CD4-positive, alpha-beta memory T cell (primary cell): ENCODE measurements around the gene CSTF2T. TPM values are rescaled to one million over a fixed set of nuclear protein-coding genes. Genes with fewer than 3 reads are reported as not detected.

Source experiments
- CTCF ChIA-PET: fragments of 350-600 bp; sonication (Branson Sonifier 250); formaldehyde crosslinking; loops from one replicate; lab custom pipeline; 2021; ENCODE audit warnings: inconsistent platforms; ENCODE audit not compliant: partially characterized antibody; lab: Charles Lee
- POLR2A ChIA-PET: fragments of 350-600 bp; sonication (Branson Sonifier 250); formaldehyde crosslinking; loops from one replicate; lab custom pipeline; 2021; ENCODE audit not compliant: partially characterized antibody; lab: Charles Lee
- DNase-seq, 5 donors: peaks; one replicate each; pipeline versions ENCODE4 v3.0.0 to v3.0.0-alpha.2; 2020 to 2022; ENCODE audit warnings: mixed read lengths in 1 of 5
- H3K27ac ChIP-seq: one replicate; pipeline ENCODE4 v1.7.0; 2013; ENCODE audit warnings: low read depth, low read length
- H3K27me3 ChIP-seq: 2 replicates; pipeline ENCODE4 v1.7.0; 2013; ENCODE audit warnings: mild to moderate bottlenecking, low read length, moderate library complexity; ENCODE audit not compliant: insufficient read depth
- H3K36me3 ChIP-seq: 2 replicates; pipeline ENCODE4 v1.7.0; 2013; ENCODE audit warnings: mild to moderate bottlenecking, low read length, moderate library complexity; ENCODE audit not compliant: insufficient read depth
- H3K4me1 ChIP-seq: 2 replicates; pipeline ENCODE4 v1.7.0; 2013; ENCODE audit warnings: mild to moderate bottlenecking, low read length, moderate library complexity; ENCODE audit not compliant: insufficient read depth
- H3K4me3 ChIP-seq, 2 donors: one replicate each; pipeline ENCODE4 v1.7.0; 2013; ENCODE audit warnings: low read length in 2 of 2, mild to moderate bottlenecking in 1 of 2
- H3K9me3 ChIP-seq, 2 donors: one replicate each; pipeline ENCODE4 v1.7.0; 2013; ENCODE audit warnings: low read length in 2 of 2, control low read depth in 1 of 2; ENCODE audit not compliant: control insufficient read depth in 1 of 2
- H3K27ac Mint-ChIP-seq, 7 donors: one replicate each; pipeline ENCODE4 v1.8.0; 2020 to 2021; ENCODE audit warnings: mixed read lengths in 7 of 7, mild to moderate bottlenecking in 6 of 7, inconsistent platforms in 3 of 7, moderate library complexity in 3 of 7
- H3K27me3 Mint-ChIP-seq, 2 donors: one replicate each; pipeline ENCODE4 v1.8.0; 2020 to 2021; ENCODE audit warnings: mixed read lengths in 2 of 2
- H3K36me3 Mint-ChIP-seq, 2 donors: one replicate each; pipeline ENCODE4 v1.8.0; 2020 to 2021; ENCODE audit warnings: mixed read lengths in 2 of 2, inconsistent platforms in 1 of 2, mild to moderate bottlenecking in 1 of 2
- H3K4me1 Mint-ChIP-seq, 4 donors: one replicate each; pipeline ENCODE4 v1.8.0; 2020 to 2021; ENCODE audit warnings: mixed read lengths in 4 of 4, mild to moderate bottlenecking in 1 of 4
- H3K4me3 Mint-ChIP-seq, 8 donors: one replicate each; pipeline ENCODE4 v1.8.0; 2020 to 2021; ENCODE audit warnings: mixed read lengths in 8 of 8, mild to moderate bottlenecking in 7 of 8, moderate library complexity in 6 of 8, inconsistent platforms in 3 of 8
- H3K9me3 Mint-ChIP-seq, 8 donors: one replicate each; pipeline ENCODE4 v1.8.0; 2020 to 2021; ENCODE audit warnings: mixed read lengths in 8 of 8, mild to moderate bottlenecking in 5 of 8, inconsistent platforms in 3 of 8, moderate library complexity in 1 of 8
- intact Hi-C: fragments of 100-400 bp; cut with micrococcal nuclease; formaldehyde crosslinking; loops from one replicate; pipeline ENCODE4 v1.15.1; 2023
- polyA plus RNA-seq, 2 donors: library from polyadenylated mRNA; unstranded; fragments of 300-500 nt; fragmentation: Illumina TruSeq; gene quantifications; one replicate each; pipeline ENCODE4 v1.2.3, GENCODE V29; 2021
- total RNA-seq, 2 experiments: library from RNA; stranded (reverse); gene quantifications; one replicate each; pipeline ENCODE4 v1.2.3, GENCODE V29; 2021

Gene CSTF2T
- total and polyA plus RNA-seq, 4 experiments from 2014 or later: 11.6 to 39.8 (median 27.2) TPM

DNA sequence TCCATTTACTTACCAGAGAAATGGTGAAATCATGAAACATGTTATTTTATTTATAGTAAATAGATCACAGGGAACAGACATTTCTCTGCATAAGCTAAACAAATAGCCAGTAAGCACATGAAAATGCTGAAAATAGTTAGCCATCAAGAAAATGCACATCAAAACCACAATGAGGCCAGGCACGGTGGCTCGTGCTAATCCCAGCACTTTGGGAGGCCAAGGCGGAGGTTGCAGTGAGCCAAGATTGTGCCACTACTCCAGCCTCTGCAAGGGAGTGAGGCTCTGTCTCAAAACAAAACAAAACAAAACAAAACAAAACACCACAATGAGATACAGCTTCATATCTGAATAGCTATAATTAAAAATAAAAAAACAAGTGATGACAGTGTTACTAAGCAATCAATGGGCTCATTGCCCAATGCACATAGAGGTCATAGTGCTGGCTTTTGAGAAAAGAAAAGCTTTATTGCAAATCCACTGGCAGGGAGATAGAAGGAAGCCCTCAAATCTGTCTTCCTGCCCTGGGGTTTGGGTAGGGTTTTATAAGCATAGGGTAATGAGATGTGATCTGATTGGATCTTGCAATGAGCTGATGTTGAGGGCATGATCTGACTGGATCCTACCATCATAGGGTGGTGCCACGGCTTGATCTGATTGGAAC lies 16.2 kb downstream of the CSTF2T start:
- intact Hi-C loops: no loop called here
- Histone ChIP-seq H3K9me3 (no peaks in the 10 kb centered on the region), H3K36me3 (no peaks in the 10 kb centered on the region), H3K27ac (no peak overlapping the region), H3K27me3 (no peaks in the 10 kb centered on the region), H3K4me3 (no peak overlapping the region), H3K4me1 (no peaks in the 10 kb centered on the region)
- H3K36me3 Mint-ChIP-seq: no peaks in the 10 kb centered on the region
- H3K9me3 Mint-ChIP-seq: peaks cover 0 to 3% (median 0%) of the 10 kb centered on the region in 8 donors
- no peaks in the 10 kb centered on the region for H3K4me1 Mint-ChIP-seq
- peaks cover 16 to 20% of the 10 kb centered on the region in 2 donors for H3K27me3 Mint-ChIP-seq
- CTCF ChIA-PET: interaction anchor here (0.9 kb wide), 1 partner anchor 72 kb away, joined by 3 read pairs; no protein-coding TSS in a partner anchor
- no peak overlapping the region for H3K4me3 Mint-ChIP-seq
- H3K27ac Mint-ChIP-seq: no peak overlapping the region
- POLR2A ChIA-PET: no interaction called here
- DNase-seq: no peak

- ChIA-PET POLR2A (no interaction called here), CTCF (no interaction called here)
- no peak overlapping the region for H3K27ac Mint-ChIP-seq
- Histone ChIP-seq H3K4me3 (no peak overlapping the region), H3K27me3 (no peaks in the 10 kb centered on the region), H3K9me3 (no peaks in the 10 kb centered on the region), H3K4me1 (no peaks in the 10 kb centered on the region), H3K36me3 (no peaks in the 10 kb centered on the region), H3K27ac (no peak overlapping the region)
- no peak overlapping the region for H3K4me3 Mint-ChIP-seq
- no peak for DNase-seq
- H3K36me3 Mint-ChIP-seq: no peaks in the 10 kb centered on the region
- H3K9me3 Mint-ChIP-seq: peaks cover 0 to 1% (median 0%) of the 10 kb centered on the region in 8 donors
- peaks cover 18 to 21% of the 10 kb centered on the region in 2 donors for H3K27me3 Mint-ChIP-seq
- intact Hi-C loops: no loop called here
- no peaks in the 10 kb centered on the region for H3K4me1 Mint-ChIP-seq
Observed at GRCh38 chr10:51679841-51680240, 19.6 kb downstream of the CSTF2T start.

DNA sequence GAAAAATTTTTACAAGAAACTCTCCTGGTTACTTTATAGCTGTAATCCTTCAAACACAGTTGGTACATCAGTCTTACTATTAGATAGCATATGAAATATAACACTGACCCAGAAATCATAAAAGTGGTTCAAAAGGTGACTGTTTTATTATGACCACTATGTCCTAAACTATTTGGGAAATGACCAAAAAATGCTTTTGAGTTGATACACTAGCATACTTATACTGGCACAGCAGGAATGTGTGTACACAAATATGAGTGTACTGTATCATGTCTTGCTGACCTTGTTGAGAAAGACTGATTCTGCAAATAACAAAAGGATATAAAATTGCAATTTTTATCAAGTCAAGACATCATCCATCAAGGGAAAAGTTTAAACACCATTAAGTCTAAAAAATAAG lies 24.3 kb downstream of the CSTF2T start:
- POLR2A ChIA-PET: no interaction called here
- no peak overlapping the region for H3K4me3 Mint-ChIP-seq
- Histone ChIP-seq H3K4me1 (no peaks in the 10 kb centered on the region), H3K36me3 (no peaks in the 10 kb centered on the region), H3K4me3 (no peak overlapping the region), H3K9me3 (no peaks in the 10 kb centered on the region), H3K27me3 (no peaks in the 10 kb centered on the region), H3K27ac (no peak overlapping the region)
- H3K9me3 Mint-ChIP-seq: peaks cover 0 to 13% (median 2%) of the 10 kb centered on the region in 8 donors
- no peaks in the 10 kb centered on the region for H3K36me3 Mint-ChIP-seq
- CTCF ChIA-PET: no interaction called here
- no peak for DNase-seq
- no peak overlapping the region for H3K27ac Mint-ChIP-seq
- intact Hi-C loops: no loop called here
- H3K4me1 Mint-ChIP-seq: no peaks in the 10 kb centered on the region
- H3K27me3 Mint-ChIP-seq: peaks cover 12 to 15% of the 10 kb centered on the region in 2 donors

GRCh38 chr10:51672039-51672535 lies 27.3 kb downstream of the CSTF2T start:
- H3K27ac Mint-ChIP-seq: no peak overlapping the region
- H3K4me1 ChIP-seq: no peaks in the 10 kb centered on the region
- no peak for DNase-seq
- no peaks in the 10 kb centered on the region for H3K36me3 ChIP-seq
- H3K27me3 ChIP-seq: no peaks in the 10 kb centered on the region
- peaks cover 6 to 8% of the 10 kb centered on the region in 2 donors for H3K27me3 Mint-ChIP-seq
- H3K4me3 ChIP-seq: no peak overlapping the region
- H3K27ac ChIP-seq: no peak overlapping the region
- CTCF ChIA-PET: no interaction called here
- no peaks in the 10 kb centered on the region for H3K9me3 ChIP-seq
- POLR2A ChIA-PET: no interaction called here
- intact Hi-C loops: no loop called here
- no peaks in the 10 kb centered on the region for H3K4me1 Mint-ChIP-seq
- no peak overlapping the region for H3K4me3 Mint-ChIP-seq
- H3K9me3 Mint-ChIP-seq: peaks cover 0 to 13% (median 2%) of the 10 kb centered on the region in 8 donors
- no peaks in the 10 kb centered on the region for H3K36me3 Mint-ChIP-seq

DNA sequence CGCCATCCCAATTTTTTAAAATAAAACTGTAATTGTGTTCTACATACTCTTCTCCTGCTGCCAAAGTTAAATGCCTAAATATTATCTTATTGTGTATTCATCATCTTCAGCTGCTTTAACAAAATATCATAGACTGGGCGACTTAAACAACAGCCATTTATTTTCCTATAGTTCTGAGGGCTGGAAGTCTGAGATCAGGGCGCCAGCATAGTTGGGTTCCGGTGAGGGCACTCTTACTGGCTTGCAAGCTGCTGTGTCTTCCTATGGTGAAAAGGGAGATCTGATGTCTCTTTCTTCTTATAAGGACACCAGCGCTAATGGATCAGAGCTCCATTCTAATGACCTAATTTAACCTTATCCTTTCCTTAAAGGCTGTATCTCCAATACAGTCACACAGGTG lies 30.4 kb downstream of the CSTF2T start:
- H3K4me1 Mint-ChIP-seq: no peaks in the 10 kb centered on the region
- Histone ChIP-seq H3K4me3 (no peak overlapping the region), H3K27me3 (no peaks in the 10 kb centered on the region), H3K4me1 (no peaks in the 10 kb centered on the region), H3K36me3 (no peaks in the 10 kb centered on the region), H3K27ac (no peak overlapping the region), H3K9me3 (no peaks in the 10 kb centered on the region)
- no peaks in the 10 kb centered on the region for H3K36me3 Mint-ChIP-seq
- peaks cover 3 to 8% of the 10 kb centered on the region in 2 donors for H3K27me3 Mint-ChIP-seq
- no peak overlapping the region for H3K27ac Mint-ChIP-seq
- no peak overlapping the region for H3K4me3 Mint-ChIP-seq
- ChIA-PET CTCF (no interaction called here), POLR2A (no interaction called here)
- no peak for DNase-seq
- peaks cover 0 to 13% (median 2%) of the 10 kb centered on the region in 8 donors for H3K9me3 Mint-ChIP-seq
- intact Hi-C loops: no loop called here

DNA sequence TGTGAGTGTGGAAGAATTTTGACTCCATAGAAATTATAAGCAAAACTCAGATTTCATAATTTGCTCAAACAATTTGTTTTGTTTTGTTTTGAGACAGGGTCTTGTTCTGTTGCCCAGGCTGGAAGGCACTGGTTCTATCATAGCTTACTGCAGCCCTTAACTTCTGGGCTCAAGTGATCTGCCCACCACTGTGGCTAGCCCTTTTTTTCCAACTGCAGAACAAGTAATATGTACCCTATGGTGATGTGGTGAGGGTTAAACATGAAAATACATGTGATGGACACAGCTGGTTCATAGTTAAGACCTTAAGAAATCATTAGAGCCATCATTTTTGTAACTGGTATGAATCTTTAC lies 31.1 kb downstream of the CSTF2T start:
- Mint-ChIP-seq H3K27me3 (peaks cover 3 to 8% of the 10 kb centered on the region in 2 donors), H3K9me3 (peaks cover 0 to 13% (median 2%) of the 10 kb centered on the region in 8 donors), H3K4me3 (no peak overlapping the region), H3K27ac (no peak overlapping the region), H3K36me3 (no peaks in the 10 kb centered on the region), H3K4me1 (no peaks in the 10 kb centered on the region)
- no peaks in the 10 kb centered on the region for H3K27me3 ChIP-seq
- DNase-seq: no peak
- no peak overlapping the region for H3K27ac ChIP-seq
- ChIA-PET CTCF (no interaction called here), POLR2A (no interaction called here)
- H3K4me1 ChIP-seq: no peaks in the 10 kb centered on the region
- intact Hi-C loops: no loop called here
- no peaks in the 10 kb centered on the region for H3K9me3 ChIP-seq
- H3K4me3 ChIP-seq: no peak overlapping the region
- no peaks in the 10 kb centered on the region for H3K36me3 ChIP-seq

GRCh38 chr10:51667678-51668335 lies 31.6 kb downstream of the CSTF2T start:
- H3K27ac Mint-ChIP-seq: no peak overlapping the region
- no peaks in the 10 kb centered on the region for H3K36me3 Mint-ChIP-seq
- POLR2A ChIA-PET: no interaction called here
- no peak overlapping the region for H3K27ac ChIP-seq
- intact Hi-C loops: no loop called here
- H3K27me3 Mint-ChIP-seq: peaks cover 1 to 6% of the 10 kb centered on the region in 2 donors
- H3K27me3 ChIP-seq: no peaks in the 10 kb centered on the region
- H3K9me3 ChIP-seq: no peaks in the 10 kb centered on the region
- no peak overlapping the region for H3K4me3 Mint-ChIP-seq
- no peak for DNase-seq
- CTCF ChIA-PET: no interaction called here
- no peaks in the 10 kb centered on the region for H3K4me1 ChIP-seq
- no peaks in the 10 kb centered on the region for H3K36me3 ChIP-seq
- peaks cover 0 to 11% (median 2%) of the 10 kb centered on the region in 8 donors for H3K9me3 Mint-ChIP-seq
- H3K4me1 Mint-ChIP-seq: no peaks in the 10 kb centered on the region
- H3K4me3 ChIP-seq: no peak overlapping the region
